ENCODE results near the gene TSC22D4.
"Not testable (repeated sequence)": the region's sequence is repeated elsewhere in the genome, so short reads cannot be mapped to it uniquely, and the experiment has no call there.

Gene TSC22D4

DNA sequence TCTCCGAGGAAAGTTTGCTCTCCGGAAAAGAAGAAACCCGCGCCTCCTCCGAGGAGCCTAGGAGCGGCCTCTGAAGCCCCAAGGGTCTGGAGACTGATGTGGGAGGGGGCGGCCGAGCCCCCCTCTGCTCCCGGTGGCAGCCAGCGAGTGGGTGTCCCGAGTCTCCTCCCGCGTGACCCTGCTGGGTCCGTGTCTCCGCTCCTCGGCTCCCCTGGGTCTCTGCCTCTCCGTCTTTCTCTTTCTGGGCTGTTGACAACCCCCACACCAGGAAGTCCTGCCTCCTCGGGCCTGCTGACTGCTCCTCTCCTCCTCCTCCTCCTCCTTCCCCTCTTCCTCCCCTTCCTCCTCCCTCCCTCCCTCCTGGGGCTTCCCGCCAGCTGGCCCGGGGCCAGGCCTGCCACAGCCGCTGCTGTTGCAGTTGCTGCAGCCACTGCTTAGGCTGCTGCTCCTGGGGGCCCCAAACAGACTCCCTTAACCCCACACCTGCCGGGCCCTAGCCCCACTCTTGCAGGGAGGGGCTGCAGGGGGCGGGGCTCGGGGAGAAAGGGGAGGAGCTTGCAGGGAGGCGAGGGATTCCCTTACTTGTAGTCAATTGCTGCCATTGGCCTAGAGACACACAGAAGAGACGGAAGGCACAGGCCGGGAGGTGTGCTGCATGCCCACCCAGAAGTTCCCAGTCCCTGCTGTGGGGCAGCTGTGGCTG lies at the start of gene TSC22D4:
Gene TSC22D4, minus strand, starts transcription at position 257 of the 703 bp plus-strand sequence. CDS start 1,176 bp downstream, outside the sequence.
- H3K27ac ChIP-seq: peak within 1 kb of the TSS; percentile 97
- no peak for TF ChIP-seq CTCF (conservative IDR thresholded peaks at IDR 0.05)

- not testable (repeated sequence) for H3K27ac ChIP-seq
Measured at GRCh38 chr7:100528108-100528866, 49.3 kb upstream of the TSC22D4 start.

DNA sequence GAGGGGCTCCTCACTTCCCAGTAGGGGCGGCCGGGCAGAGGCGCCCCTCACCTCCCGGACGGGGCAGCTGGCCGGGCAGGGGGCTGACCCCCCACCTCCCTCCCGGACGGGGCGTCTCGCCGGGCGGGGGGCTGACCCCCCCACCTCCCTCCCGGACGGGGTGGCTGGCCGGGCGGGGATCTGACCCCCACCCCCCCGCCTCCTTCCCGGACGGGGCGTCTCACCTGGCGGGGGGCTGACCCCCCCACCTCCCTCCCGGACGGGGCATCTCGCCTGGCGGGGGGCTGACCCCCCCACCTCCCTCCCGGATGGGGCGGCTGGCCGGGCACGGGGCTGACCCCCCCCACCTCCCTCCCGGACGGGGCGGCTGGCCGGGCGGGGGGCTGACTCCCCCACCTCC lies 44.2 kb upstream of the TSC22D4 start:
- not testable (repeated sequence) for H3K27ac ChIP-seq

DNA sequence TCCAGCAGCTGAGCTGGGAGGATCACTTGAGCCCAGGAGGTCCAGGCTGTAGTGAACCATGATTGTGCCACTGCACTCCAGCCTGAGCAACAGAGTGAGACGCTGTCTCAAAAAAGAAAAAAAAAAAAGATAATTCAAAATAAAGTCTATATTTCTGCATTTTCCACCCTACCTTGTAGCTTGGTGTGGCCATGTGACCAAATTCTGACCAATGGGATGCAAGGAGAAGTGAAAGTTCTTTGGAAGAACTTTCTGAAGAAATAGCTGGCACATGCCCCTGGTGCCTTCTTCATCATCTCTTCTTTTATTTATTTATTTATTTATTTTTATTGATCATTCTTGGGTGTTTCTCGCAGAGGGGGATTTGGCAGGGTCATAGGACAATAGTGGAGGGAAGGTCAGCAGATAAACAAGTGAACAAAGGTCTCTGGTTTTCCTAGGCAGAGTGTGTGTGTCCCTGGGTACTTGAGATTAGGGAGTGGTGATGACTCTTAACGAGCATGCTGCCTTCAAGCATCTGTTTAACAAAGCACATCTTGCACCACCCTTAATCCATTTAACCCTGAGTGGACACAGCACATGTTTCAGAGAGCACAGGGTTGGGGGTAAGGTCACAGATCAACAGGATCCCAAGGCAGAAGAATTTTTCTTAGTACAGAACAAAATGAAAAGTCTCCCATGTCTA lies 43.0 kb upstream of the TSC22D4 start:
- not testable (repeated sequence) for H3K27ac ChIP-seq

DNA sequence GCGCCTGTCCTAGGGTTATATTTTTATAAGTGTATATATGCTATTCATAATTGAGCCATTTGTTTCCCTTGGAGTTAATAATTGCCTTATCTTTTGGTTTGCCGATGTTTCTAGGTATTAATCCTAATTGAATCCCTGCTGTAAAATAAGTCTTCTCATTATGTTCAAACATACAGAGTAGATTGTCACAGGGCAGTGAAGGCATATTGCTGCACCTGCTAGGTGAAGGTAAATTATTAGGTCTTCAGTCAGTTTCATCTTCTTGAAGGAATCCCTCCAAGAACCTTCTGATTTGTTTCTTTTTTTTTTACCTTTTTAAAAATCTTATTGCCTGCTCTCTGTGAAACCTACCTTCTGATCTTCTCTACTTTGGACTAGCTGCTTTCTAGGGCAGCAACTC lies 42.1 kb upstream of the TSC22D4 start:
- no peak overlapping the region for H3K27ac ChIP-seq
- no peak for TF ChIP-seq CTCF (conservative IDR thresholded peaks at IDR 0.05)

GRCh38 chr7:100520138-100520537 lies 41.1 kb upstream of the TSC22D4 start:
- no peak for TF ChIP-seq CTCF (conservative IDR thresholded peaks at IDR 0.05)
- H3K27ac ChIP-seq: no peak overlapping the region

DNA sequence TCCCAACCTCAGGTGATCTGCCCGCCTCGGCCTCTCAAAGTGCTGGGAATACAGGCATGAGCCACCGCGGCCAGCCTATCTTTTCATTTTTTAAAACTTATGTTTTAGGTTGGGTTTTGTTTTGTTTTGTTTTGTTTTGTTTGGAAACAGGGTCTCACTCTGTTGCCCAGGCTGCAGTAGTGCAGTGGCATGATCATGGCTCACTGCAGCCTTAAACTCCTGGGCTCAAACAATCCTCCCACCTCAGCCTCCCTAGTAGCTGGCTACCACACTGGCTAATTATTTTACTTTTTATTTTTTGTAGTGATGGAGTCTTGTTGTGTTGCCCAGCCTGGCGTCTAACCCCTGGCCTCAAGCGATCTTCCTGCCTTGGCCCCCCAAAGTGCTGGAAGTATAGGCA lies 40.6 kb upstream of the TSC22D4 start:
- no peak overlapping the region for H3K27ac ChIP-seq
- no peak for TF ChIP-seq CTCF (conservative IDR thresholded peaks at IDR 0.05)

DNA sequence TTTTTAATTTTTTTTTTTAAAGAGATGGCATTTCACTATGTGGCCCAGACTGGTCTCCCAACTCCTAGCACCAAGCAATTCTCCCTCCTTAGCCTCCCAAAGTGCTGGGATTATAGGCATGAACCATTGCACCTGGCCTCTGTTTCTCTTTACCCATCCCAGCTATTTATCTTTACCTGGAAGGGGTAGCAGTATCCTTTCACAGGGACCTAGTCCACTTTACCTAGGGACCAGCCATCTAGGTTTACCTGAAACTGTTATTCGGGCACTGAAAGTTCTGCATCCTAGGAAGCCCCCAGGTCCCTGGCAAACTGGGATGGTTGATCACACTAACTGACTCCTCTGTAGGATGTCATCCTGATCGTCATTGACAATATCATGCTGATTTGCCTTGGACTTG lies 38.3 kb upstream of the TSC22D4 start:
- no peak overlapping the region for H3K27ac ChIP-seq
- no peak for TF ChIP-seq CTCF (conservative IDR thresholded peaks at IDR 0.05)

Data from VCaP (cell line).